NCI-H69 (cell line): ENCODE results near the gene MINDY2.
"Not testable (repeated sequence)": the region's sequence is repeated elsewhere in the genome, so short reads cannot be mapped to it uniquely, and the experiment has no call there.

Experiments used
- DNase-seq: peaks from one replicate; lab custom pipeline; 2025; lab: John Stamatoyannopoulos, UW

MINDY2 gene

DNA sequence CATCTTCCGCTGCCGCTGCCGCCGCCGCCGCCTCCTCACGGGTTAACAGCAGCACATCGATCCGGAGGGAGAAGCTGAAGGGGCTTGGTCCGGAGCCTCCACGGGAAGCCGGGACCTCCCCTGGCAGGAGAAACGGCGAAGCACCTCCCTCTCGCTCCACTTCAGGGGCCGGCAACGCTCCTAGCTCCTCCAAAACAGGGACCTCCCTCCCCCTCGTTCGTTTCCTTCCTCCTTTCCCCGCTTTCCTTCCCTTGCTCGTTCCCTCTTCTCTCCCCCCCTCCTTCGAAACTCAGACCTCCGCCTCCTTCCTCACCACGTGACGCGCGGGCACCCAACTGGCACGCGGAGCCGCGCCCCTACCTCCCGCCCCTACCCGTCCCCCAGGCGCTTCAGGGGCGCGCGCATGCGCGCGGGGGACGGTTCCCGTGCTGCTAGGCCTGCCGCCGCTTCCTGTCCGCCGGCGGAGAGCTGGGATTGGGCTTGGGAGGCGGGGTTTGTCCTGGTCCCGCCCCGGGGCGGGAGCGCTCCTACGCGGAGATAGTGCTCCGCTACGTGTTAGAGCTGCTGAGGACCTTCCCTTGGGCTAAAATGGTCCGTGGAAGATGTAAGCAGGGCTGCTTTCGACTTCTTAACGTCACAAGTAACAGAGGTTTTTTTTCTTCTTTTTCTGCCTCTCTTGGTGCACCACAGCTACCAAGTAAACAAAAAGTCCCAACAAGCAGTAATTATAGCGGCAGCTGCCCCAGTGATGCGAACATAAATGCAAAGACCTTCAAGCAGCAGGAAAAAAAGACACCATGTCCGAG, 21.4 kb upstream of the MINDY2 start, which contains the start of gene ADAM10:
Gene ADAM10 (minus strand): TSS at position 176 of the 806 bp plus-strand sequence. CDS start 173 bp downstream, at position 3.
- peak; percentile 100 for DNase-seq

DNA sequence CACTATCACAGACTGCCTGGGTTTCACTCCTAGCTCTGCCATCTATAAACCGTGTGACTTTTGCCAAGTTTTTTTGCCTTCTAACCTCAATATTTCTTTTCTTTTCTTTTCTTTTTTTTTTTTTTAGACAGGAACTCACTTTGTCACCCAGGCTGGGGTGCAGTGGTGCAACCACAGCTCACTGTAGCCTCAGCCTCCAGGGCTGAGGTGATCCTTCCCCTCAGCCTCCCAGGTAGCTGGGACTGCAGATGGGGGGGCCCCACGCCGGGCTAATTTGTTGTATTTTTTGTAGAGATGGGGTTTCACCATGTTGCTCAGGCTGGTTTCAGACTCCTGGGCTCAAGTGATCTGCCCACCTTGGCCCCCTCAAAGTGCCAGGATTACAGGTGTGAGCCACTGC, 18.4 kb upstream of the MINDY2 start:
- no peak for DNase-seq

DNA sequence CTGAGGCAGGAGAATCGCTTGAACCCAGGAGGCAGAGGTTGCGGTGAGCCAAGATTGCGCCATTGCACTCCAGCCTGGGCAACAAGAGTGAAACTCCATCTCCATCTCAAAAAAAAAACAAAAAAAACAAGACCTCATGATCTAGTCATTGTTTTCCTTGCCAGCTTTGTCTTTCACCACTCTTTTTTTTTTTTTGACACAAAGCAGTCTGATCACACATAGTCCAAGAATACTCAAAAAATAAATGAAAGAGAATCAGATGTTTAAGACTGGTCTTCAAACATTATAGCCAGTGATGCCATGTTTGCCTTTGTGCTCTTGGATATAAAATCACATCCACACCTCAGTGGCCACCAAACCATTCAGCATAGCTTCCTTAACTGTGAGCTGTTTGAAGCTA, 15.8 kb upstream of the MINDY2 start:
- DNase-seq = no peak

DNA sequence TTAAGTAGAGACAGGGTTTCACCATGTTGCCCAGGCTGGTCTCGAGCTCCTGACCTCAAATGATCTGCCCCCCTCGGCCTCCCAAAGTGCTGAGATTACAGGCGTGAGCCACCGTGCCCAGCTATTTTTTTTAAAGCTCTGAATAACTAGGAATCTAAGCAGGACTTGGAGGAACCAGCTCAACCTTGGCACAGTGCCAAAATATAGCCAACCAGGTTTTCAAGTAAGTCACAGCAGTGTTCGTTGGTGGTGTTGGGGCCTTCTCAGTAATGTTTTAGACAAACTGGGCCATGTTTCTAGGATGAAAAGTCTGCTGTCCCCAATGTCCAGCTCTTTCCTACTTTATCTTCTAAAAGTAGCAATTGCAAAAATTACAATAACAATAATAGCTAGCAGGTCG, 15.1 kb upstream of the MINDY2 start:
- peak; percentile 67 for DNase-seq

DNA sequence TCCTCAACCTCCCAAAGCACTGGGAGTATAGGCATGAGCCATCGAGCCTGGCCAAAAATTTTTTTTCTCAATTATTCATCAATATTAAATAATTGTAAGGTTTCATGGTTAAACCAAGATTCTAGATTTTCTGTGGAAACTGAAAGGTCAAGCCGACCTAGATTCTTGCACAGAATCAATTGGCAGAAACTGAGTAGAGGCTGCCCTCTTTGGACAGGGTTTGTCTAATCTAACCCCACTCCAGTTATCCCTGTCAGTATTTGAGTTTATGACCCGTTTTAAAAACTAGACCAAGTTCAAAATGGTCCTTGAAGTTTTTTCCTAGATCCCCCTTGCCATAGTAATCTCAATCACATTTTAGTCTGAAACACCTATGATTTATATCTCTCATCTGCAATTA, 13.0 kb upstream of the MINDY2 start:
- DNase-seq = peak; percentile 24

DNA sequence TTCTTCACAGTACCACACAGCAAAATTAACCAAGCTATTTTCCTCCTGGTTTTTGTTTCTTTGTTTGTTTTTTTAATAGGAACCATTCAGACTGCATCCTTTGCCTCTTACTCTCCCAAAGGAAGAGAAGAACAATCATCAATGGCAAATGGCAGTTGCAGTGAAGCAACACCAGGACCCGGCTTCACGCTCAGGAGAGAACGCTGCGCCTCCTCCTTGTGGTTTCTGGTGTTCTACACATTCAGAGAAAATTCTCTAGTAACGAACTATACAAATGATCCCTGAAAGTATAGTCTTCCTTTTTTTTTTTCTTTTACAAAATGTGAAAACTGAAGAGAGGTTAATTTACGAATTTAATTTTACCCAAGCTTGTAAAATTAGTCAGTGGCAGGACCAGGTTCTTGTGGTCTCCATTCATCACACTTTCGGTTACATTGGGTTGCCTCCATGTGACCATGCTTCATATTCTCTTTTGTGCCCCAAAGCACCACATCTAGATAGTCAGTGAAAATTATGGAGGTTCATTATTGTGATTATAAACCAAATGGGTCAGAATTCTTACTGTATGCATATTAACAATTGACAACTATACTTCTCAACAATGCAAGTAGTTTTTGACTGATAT, 10.6 kb upstream of the MINDY2 start:
- peak; percentile 18 for DNase-seq

DNA sequence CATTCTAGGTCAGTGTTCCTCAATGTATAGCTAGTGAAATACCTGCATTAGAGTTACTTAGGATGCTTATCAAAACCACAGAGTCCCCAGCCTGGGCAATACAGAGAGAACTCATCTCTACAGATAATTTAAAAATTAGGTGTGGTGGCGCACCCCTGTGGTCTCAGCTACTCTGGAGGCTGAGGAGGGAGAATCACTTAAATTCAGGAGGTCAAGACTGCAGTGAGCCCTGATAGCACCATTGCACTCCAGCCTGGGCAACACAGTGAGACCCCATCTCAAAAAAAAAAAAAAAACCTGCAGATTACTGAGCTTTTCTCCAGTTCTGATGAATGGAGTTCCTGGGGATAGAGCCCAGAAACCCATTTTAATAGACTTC, 10.1 kb upstream of the MINDY2 start:
- peak; percentile 9 for DNase-seq

DNA sequence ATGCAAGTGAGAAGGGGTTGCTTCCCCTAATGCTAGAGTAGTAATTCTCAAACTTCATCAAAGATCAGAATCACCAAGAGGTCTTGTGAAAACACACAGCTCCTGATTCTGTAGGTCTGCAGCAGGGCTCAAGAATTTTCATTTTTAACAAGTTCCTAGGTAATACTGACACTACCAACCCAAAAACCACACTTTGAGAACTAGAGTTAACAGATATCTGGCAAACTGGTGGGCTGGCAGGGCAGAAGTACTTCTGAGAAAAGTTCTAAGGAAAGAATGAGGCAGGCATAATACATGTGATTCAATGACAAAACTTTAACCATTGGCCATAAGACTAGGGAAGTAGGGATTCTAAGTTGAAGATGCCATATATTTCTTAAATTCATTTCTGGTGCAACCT, 8.8 kb upstream of the MINDY2 start:
- peak; percentile 44 for DNase-seq

DNA sequence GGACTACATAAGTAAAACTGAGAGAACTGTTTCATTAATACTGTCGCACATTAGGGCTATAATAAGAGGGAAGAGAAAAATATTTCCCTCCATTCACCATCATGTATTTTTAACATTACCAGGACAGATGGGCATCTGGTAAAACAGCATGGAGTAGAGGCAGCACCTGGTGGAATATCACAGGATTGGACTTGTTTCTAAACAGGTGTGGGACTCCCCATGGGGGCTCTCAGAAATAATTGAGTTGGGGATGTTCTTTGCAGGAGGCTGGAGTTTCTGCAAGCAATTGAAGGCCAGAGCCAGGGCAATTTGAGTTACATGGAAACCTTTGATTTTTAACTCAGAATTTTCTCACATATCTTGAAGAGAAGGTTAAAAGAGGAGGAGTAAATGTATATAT, 8.4 kb upstream of the MINDY2 start:
- peak; percentile 97 for DNase-seq

DNA sequence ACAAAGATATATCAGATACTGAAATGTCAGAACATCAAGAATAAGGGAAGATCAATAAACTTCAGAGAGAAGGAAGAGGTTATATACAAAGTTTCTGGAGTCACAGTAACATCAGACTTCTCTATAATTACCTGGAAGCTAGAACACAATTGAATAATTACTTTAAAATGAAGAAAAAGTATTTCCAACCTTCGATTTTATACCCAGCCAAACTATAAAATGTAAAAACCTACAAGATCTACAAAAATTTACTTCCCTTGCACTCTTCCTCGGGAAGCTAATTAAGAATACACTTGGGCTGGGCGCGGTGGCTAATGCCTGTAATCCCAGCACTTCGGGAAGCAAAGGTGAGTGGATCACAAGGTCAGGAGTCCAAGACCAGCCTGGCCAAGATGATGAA, 6.6 kb upstream of the MINDY2 start:
- DNase-seq = no peak

DNA sequence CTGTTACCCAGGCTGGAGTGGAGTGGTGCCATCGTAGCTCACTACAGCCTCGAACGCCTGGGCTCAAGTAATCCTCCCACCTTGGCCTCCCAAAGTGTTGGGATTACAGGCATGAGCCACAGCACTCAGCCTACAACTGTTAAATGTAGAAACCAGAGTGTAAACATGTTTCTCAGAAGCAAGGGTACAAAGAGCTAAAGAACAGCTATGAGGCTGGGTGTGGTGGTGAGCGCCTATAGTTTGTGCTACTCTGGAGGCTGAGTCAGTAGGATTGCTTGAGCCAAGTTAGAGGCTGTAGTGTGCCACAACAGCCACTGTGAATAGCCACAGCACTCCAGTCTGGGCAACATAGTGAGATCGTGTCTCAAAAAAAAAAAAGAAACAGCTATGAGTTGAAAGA, 4.8 kb upstream of the MINDY2 start:
- DNase-seq = no peak

DNA sequence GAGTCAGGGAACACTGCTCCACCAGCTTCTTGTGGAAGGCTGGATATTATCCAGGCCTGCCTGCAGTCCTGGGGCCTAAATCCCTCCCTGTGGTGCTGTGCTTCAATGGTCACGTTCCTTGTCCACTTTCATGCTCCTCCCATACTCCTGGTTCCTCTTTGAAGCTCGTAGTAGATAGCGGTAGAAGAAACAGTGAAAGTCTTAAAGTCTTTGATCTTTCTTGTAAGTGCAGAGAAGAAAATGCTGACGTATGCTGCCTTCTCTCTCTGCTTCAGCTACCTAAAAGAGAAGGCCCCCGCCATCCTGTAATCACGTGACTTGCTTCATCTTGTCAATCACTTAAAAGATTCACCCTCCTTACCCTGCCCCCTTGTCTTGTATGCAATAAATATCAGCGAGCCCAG, 2.5 kb upstream of the MINDY2 start:
- DNase-seq = not testable (repeated sequence)

DNA sequence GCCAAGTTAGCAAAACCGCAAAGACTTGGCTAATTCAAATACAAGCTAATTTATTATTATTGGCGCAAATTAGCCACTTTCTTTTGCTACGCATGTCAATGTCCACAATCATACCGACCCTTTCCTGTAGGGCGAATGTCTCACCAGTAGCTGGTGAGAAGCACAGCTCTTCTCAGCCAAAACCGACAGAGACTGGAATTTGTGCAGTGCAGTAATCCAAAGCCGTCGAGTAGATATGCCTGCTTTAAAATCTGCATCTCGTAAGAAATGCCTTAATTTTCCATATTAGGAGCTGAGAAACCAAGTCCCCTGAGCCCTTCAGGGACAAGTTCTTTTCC, 614 bp upstream of the MINDY2 start:
- DNase-seq = peak; percentile 86

DNA sequence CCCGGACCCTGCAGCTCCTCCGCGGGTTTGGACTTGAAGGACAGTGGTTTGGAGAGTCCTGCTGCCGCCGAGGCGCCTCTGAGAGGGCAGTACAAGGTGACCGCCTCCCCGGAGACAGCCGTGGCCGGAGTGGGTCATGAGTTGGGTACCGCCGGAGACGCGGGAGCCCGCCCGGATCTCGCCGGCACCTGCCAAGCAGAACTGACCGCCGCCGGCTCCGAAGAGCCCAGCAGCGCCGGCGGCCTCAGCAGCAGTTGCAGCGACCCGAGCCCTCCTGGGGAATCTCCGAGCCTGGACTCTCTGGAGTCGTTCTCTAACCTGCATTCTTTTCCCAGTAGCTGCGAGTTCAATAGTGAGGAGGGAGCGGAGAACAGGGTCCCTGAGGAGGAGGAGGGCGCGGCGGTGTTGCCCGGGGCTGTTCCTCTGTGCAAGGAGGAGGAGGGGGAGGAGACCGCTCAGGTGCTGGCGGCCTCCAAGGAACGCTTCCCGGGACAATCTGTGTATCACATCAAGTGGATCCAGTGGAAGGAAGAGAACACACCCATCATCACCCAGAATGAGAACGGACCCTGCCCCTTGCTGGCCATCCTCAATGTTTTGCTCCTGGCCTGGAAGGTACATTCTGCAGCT, 634 bp downstream of the MINDY2 start:
- peak; percentile 82 for DNase-seq

DNA sequence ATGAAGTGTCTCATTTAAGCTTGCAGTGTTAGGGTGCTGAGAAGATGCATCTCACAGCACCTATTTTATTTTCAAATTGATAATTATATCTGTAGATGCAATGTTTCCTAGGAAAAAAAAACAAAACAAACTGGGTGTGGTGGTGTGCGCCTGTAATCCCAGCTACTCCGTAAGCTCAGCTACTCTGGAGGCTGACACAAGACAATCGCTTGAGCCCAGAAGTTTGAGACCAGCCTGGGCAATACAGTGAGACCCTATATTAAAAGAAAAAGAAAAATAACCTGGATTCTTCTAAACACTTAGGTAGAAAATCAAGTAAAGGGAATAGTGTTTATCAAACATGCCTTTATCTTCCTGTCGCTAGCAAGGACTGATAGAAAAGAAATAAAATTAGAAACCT, 1.9 kb downstream of the MINDY2 start:
- DNase-seq = no peak

DNA sequence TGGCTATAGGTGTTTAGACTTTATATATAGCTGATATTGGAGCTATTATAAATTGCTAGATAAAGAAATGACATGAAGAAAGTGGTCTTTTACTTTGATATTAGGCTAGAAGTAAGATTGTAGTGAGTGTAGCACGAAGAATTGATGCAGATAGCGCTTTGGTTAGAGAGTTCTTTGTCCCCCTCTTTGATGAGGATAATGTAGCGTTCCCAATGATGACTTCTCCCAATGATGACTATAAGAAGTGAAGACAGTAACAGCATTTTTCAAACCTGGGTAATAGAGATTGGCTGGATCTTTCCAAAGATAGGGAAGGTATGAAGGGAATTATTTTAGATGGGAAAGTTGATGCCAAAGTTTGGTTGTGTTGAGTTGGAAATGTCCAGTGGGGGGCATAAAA, 4.3 kb downstream of the MINDY2 start:
- DNase-seq = no peak

DNA sequence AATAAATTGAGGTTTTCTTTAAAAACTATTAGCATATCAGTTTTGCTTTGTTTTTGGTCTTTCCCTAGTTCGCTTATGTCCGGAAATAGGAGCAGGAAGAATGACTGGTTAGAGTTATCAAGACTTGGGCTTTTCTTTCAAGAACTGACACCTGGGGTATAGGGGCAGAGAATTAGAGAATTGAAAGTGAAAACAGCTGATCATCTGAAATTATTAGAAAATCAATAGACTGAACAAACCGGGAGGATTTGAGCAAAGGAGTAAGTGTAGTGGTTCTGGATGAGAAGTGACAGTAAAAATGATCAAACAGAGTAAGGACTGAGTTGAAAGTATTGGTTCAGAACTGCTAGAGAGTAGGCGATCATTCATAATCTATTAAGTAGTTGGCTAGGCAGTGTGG, 6.0 kb downstream of the MINDY2 start:
- no peak for DNase-seq

DNA sequence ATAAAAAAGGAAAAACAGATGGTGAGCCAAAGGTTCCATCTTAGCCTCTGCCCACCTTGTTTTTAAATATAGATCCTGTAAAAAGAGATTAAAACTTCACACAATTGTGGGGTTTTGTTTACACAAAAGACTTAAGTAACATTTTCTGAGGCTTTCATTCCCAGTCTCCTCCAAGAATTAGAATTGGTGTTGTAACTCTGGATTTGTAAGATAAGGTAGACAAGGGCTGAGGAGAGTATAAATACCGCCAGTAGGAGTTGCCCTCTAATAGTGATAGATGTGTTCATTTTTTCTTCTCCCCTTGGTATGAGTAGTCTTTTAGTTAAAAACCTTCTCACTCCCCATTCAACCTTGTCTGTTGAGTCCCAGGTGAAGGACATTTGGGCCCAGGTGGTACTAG, 8.5 kb downstream of the MINDY2 start:
- no peak for DNase-seq

DNA sequence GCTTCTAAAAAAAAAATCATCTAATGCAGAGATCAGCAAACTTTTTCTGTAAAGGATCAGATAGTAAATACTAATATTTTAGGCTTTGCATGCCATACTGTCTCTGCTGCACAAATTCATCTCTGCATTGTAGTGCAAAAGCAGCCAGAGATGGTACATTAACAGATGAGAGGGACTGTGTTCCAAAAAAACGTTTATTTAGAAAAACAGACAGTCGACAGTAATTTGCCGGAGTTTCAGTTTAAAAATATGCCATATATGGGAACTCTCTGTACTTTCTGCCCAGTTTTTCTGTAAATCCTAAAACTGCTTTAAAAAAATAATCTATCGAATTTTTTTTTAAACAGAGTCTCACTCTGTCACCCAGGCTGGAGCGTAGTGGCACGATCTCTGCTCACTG, 14.3 kb downstream of the MINDY2 start:
- no peak for DNase-seq

DNA sequence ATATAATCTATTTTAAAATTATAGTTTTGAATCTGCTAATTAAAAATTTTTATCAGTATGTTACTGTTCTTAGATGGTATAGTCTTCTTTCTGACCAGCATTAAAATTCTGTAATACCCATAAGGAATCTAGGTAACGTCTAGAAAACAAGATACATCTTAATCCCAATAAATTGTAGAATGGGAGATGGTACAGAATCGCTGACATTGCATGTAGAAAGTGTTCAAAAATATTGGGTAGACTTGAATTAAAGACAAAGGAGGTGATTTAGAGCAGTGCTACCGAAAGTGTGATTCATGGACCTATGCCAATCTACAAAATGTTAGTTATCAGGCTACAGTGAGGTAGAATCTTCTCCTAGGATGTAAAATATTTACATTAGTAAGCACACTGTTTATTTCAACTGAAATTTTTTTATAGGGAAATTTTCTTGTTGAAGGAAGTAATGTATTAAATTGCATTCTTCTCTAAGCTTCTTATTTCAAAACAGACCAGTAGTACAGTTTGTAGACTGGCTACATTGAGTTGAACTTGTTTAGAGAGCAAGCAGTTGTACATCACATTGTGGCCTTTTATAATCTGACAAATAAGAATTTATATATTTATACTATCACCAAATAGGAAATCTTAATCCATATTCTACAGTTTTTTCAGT, 17.1 kb downstream of the MINDY2 start:
- no peak for DNase-seq

DNA sequence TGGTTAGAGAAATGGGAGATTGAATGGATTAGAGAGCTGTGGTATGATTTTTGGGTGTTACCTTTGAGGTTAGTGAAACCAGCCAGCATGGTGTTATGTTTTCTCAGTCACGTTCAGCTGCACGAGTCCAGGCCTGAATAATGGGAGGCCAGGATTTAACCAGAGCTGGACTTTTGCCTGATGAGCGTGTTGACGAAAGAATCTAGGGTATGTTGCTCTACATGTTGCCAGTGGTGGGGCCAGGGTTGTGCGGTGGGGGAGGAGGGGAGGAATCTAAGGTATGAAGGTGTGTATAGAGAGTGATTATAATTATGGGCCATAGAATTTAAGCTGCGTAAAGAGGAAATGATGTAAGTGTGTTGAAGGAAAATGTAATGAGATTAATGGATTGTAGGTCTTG, 22.8 kb downstream of the MINDY2 start:
- no peak for DNase-seq

DNA sequence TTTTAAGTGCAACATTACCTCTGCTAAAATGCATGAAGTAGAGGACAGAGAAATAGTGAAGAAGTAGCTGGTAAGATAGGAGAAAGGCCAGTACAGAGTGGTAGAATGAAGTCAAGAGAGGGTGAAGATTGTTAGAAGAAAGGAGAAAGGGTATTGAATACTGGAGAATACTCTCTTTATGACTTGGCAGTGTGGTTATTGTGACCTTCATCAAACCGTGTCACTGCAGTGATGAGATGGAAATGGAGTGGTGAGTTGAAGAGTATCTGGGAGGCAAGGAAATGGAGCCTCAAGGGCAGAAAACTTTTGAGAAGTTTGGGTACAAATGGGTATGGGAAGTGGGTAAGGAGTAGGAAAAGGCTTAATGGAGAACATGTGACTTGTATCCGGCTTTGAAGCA, 24.7 kb downstream of the MINDY2 start:
- no peak for DNase-seq

DNA sequence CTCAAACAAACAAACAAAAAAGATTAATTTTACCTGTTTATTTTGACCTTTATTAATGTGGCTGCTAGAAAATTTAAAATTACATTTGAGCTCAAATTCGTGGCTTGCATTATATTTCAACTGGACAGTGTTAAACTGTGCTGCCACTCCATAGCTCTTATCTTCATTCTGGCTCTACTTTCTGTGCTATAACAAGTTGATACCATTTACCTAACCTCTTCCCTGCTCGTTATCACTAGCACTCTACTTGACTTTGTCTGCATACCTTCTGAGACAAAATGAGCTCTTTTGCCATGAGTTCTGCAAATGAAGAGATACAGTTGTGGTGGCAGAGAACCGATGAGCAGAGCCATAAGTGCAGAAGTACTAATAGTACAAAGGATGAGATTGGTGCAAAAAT, 26.4 kb downstream of the MINDY2 start:
- no peak for DNase-seq
